Fibroblast of the conjunctiva (primary cell): ENCODE data around the gene LGI2.

Experiments used
- DNase-seq: peaks from one replicate; pipeline ENCODE4 v3.0.0-alpha.2; 2010; ENCODE audit warnings: low read depth

Gene LGI2

DNA sequence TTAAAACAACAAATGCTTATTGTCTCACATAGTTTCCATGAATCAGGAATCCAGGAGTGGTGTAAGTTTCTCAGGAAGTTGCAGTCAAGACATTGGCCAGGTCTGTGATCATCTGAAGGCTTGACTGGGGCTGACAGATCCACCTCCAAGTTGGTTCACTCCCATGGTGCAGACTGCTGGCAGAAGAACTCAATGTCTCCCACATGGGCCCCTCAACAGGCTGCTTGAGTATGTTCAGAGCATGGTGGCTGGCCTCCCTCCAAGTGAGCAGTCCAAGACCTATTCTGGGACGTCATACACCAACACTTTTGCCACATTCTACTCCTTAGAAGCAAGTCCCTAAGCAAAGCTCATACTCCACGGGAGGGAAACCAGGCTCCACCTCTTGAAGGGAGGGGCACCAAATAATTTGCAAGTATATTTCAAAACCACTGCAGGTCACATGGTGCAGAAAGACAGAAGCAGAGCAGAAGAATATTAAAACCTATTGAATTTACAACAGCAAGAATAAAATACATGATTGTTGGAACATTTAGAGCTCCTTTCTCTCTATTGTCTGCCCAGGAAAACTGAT lies 35.3 kb downstream of the LGI2 start:
- DNase-seq, result no peak

DNA sequence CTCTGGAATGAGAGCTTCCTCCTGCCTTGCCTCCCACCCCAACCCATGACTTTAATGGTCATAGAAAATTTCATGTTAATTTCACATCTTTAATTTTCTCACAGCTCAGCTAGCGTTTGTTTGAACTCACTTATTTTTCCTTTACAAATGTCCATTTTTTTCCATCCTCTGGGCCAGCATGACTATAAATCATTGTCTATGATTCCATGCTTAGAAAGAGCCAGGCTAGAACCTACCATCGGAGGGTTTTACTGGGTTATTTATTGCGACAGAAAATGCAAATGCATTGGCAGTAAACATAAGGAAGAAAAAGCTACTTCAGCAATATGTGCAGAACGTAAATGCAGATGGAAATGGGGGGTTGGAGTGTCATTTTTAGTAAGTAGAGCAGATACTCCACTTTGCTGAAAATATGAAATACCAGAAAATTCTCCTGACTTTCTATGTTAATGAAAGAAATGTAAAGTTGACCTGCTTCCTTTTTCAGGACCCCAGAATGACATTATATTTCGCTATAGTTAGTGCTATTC lies 37.1 kb downstream of the LGI2 start:
- no peak for DNase-seq

DNA sequence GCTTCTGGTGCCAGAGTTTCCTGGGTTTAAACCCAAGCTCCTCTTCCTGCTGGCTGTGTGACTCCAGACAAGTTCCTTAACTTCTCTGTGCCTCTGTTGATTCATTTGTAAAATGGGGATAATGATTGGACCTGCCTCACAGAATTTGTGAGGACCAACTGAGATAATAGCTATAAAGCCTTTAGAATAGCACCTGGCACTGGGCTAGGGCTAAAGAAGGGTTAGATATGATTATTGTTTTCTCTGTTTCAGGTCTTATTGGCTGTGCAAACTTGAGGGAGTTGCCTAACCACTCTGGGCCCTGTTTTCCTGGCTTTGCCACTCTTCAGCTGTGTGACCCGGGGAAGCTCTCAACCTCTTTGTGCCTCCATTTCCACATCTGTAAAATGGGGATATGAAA lies 37.8 kb downstream of the LGI2 start:
- DNase-seq, result no peak

DNA sequence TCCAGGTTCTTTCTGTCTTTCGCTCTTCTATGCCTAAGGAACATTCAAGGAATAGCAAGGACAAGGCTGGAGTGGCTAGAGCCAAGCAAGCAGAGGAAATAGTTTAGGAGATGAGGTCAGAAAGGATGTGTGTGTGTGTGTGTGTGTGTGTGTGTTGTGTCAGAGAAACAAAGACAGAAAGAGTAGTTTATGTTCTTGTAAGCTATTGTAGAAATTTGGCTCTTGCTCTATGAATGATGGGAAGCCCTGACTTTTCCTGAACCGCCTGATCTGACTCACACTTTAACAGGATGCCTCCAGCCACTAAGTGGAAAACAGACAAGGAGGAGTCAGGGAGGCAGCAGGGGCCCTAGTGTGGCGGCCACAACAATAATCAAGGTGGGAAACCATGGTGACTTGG lies 39.7 kb downstream of the LGI2 start:
- DNase-seq, result no peak

DNA sequence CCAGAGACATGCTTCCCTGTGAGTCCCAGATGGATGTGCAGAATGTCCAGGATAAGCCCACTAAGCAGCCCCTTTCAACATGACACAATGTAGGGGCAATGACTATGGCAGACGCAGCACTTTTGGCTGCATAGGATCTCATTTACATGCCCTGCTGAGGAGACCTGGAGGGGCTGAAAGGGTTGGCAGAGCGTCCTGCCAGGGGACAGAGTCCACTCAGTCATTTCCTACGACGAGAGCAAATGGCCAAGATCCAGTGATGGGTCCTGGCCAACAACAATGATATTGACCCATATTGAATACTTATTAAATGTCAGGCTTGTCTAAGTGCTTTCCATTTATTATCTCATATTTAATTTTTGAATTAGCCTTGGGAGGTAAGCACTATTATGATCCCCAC lies 41.4 kb downstream of the LGI2 start:
- DNase-seq, result no peak

DNA sequence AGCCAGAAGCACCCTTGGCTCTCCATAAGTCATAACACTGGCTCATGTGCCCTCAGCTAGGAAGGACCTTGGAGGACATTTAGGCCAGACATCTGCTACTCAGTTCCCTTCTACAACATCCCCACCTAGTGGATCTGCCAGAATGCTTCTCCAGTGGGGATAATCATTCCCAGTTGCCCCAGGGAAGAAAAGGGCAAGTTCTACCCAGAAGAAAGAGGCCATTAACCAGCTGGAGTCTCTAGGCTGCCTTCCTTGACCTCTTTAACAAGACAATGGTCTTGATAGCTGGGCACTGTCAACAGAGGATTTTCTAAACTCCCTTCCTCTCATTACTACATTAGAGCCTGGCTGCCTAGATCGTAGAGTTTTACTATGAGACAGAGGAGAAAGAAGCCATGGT lies 42.0 kb downstream of the LGI2 start:
- peak; percentile 32 for DNase-seq

DNA sequence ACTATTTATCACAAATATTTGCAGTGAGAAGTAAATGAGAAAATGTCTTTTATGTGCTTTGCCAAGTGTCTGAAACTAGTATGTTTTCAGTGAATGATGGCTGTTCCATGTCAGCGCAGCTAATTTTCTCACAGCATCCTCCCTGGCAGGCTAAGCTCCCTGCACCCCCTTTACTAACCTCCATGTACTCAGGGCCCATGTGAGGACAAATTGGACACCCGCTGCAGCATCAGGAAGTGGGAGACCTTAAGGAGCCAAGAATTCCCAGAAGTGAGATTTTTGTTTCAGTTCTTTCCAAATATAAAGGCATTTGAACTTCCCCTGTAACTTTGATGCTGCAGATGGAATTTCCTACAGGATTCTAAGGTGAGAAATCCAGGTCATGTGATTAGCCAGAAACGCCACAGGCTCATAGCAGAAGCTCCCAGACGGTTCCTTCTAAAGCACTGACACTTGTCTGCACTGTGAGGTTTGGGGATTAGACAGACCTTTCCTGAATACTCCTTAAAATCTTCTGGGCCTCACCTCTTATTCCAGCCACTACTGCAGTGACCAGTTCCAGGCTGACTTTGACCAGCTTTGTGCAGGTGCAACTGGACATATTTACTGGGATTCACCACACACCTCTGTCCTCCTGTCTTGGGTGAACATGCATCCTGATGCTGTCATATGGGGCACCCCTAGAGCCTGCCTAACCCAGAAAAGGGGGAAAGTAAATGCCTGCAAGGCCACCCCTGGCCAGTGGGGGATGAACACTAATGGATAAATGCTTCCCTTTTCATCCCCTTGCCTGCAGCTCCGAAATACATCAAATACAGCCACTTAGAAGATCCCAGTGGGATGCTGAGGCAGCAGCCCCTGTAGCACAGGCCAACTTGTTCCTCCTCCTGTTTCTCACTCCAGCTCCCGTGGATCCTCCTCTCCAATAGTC lies 45.9 kb downstream of the LGI2 start:
- DNase-seq, result no peak

DNA sequence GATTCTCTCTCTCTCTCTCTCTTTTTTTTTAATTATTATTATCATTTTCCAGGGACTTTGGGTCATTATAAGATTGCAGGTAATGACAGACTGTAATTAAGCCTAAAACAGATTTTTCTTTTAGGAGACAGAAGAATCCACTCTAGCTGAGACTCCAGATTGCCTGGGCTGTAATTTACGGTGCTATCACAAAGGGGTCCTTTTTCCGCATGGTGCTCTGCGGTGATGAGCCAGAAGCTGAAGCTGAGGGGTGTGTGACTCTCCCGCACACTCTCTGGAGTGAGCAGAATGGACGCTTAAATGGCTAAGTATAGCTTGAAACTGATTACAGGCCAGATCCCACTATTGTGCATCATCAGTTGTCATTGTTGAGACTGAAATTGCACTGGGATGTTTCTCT lies 50.0 kb downstream of the LGI2 start:
- no peak for DNase-seq

DNA sequence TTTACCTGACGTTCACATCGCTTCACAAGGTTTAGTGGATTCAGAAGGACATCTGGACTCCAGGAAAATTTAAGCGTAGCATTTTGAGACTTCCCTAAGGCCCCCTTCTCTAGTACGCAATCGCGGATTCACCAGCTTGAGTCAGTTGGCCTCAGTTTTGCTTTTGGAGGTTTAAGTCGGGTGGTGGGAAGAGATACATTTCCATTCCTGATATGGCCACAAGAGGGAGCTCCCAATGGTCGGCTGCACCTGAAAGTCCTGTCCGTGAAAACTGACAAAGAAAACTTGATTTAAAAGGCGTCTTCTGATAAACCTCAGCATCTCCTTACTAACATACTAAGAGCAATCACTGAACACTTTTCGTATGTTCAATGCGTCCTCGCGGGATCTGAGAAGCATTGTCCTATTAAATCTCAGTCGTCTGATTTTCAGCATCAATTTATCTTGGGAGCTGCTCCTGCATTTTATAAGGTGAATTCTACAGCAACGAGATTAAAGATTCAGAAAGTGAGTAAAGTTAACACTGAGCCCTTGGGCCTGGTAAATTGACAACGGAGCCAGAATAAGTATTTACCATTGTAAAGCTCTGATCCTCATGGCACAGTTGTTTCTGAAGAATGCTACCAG lies 50.6 kb downstream of the LGI2 start:
- DNase-seq, result peak; percentile 67

DNA sequence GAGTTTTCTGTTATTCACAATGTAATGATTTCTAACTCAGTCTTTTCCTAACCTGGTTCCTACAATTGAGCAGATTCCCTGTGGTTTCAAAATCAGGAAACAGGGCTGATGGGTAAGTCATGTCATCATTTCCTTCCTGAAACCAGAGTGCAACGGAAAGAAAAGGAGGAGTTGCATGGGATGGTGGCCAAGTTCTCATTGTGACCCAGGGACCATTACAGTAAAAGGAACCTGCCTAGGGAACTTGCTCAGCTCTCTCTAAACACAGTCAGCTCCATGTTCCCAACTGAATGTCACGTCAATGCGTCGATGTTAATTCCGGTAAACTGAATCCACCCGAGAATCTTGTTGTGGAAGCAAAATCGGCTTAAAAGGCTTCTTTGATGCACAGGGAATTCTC lies 51.2 kb downstream of the LGI2 start:
- no peak for DNase-seq

DNA sequence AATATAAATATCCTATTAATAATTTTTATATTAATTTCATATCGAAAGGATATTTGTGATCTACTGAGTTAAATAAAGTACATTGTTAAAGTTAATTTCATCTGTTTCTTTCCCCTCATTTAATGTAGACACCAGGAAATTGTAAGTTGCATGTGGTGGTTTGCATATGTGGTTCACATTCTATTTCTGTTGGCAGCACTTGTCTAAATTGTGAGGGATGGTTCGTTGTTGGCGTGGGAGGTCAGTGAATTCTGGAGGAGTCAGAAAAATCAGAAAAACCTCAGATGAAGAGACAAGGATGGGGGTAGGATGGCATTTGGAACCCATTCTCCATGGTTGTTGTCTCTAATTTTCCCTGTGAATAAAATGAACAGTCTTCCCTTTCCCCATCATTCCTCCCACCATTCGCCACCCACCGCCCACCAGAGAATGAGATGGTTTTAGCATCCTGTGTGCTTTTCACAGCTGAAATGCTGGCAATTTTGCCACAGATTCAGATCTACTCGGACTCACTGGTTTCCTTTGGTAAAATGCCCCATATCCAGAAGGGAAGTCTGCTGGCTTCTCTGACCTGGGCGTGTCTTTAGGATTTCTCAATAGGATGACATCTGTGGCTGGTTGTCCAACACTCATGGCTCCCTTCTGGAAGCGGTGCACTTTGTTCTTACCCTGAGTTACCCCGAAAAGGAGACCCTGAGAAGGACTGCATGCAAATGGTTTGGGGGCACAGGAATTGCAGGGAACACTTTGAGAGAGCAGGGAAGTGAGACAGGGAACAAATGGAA lies 52.3 kb downstream of the LGI2 start:
- no peak for DNase-seq

DNA sequence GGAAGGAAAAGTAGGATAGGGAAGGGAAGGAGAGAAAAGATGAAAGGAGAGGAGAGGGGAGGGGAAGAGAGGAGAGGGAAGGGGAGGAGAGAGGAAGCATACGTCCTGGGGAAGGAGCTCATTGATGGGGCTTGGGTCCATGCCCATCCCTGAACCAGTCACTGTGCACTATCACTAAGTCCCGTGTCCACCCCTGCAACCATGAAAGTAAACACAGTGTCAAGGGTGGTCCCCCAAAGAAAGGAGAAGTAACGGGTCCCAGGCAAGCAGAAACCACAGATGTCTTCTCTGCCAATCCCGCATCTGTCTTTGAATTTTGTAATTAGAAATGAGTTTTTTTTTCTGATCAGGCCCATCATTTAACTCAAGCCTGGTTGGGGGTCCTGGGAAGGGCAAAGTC lies 55.2 kb downstream of the LGI2 start:
- no peak for DNase-seq

DNA sequence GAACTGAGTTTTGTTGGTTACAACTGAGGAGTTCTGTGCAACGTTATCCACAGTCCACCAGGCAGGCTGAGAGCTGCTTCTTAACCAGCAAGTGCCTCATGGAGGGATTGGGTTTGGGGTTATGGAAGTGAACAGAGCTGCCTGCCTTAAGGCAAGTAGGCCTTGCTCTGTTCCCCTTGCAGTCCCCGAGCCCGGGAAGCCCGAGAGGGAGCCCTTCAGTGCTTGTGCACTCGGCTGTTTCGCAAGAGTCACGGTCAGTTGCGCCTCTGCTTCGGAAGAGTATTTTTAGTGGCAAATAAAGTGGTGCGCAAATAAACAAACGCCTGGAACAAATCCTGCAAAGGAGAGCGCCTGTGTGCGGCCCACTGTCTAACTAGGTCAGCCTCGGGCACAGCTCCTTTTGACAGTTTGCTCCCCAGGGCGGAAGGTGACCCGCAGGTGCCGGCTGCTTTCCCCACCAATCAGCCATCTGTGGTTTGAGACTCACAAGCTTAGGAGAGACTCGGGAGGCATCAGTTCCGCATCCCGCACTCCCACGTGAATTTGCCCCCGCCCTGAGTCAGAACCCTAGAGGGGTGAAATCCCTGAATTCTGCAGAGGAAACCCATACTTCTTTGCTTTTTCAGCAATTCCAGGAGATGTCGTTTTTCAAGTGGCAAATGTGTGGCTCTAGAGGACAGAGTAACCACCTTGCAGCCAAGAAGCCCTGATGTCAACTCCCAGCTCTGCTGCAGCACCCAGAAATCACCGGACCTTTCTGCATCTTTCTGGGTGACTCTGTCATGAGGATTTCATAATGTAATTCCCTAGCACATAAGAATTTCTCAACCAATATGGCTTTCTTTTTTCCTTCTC lies 56.8 kb downstream of the LGI2 start:
- DNase-seq, result no peak

DNA sequence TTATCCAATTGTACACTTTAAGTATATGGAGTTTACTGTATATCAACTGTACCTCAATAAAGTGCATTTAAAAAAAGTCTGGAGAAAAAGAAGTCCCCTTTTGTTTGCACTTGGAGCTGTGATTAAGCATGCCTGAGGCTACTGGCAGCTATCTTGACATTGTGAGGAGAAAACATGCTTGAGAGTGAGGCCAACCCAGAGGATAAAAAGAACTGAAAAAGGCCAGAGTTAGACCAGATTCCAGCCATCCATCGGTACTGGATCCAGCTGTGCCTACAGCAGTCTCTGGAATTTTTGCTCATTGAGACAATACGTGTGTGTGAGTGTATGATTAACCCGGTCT lies 57.4 kb downstream of the LGI2 start:
- DNase-seq, result peak; percentile 4

DNA sequence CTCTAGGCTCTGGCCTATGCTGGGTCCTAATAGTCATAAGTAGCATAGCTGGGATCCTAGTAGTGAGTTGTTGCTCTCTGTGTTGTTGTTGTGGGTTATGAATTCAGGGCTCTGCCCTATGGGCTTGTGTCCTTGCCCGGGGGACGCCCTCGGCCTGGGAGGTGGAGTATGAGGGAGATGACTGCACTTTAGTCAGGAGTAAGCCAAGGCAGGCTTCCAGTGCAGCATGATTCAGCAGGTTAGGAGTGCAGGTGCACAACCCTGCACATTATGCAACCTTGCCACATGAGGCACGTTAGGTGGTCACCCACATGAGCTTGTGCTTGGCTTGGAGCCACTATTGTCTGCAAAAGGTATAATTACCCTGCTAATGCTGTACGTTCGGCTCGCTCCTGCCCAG lies 59.6 kb downstream of the LGI2 start:
- DNase-seq, result no peak

DNA sequence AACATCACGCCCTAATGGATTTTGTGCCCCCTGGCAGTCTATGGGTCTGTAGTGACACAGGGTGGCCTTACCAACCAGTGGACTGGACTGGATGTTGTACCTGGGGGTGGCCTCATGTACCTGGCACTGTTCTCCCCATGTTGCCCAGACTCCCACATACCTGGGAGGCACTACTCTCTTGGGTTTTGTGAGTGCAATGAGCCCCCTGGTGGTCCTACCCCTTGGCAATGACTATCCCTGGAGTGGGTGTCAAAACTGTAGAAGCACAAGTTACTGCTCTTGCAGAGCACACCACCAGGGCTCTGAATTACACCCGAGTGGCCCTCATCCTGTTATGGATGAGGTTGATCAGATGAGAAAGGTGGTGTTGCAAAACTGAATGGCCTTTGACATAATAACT lies 60.1 kb downstream of the LGI2 start:
- DNase-seq, result no peak

DNA sequence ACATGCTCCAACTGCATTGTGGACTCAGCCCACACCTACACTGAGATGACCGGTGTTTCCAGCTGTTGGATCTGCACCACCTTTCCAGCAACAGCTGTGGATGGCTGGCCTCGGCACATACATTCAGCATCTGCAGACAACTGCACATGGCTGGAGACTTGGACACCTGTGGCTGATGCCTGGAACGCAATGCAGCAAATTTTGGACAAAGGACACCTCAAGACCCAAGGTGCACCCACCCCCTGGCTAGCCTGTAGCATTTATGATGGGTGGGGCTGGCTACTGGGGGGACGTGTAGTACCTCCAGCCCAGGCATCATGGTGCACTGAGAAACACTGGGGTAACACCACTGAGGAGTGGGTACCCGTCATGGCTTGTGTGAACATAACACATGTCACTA lies 60.6 kb downstream of the LGI2 start:
- no peak for DNase-seq

DNA sequence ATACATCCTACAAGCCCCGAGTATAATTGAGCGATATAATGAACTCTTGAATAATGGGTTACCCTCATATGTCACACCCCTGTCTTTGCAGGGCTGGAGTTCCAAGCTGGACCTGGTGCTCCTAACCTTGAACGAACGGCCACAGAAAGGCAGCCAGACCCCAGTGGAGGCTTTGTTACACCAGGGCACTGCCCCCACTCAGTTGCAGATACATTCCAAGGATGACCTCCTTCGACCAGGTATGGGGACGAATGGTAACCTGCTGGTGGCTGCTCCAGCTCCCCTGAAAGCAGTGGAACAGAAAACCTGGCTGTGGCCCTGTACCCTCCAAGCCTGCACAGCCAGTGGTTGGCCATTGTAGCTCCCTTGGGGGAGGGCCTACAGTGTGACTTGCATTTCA lies 61.3 kb downstream of the LGI2 start:
- DNase-seq, result no peak

DNA sequence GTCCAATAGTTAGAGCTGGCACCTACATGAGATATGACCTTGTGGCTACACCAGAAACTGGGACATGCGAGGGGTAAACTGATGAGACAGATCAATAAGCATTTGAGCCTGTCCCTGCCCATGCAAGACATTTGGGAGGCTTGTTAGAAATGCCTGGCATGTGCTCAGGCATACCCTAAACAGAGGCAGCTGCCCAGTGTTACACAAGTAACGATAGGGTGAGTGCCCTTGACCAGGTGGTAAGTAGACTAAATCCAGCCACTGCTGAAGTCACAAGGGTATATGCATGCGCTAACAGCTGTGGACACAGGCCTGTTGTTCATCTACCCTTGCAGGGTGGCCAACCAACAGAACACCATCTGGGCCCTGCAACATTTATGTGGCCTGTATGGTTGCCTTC lies 61.8 kb downstream of the LGI2 start:
- DNase-seq, result no peak

DNA sequence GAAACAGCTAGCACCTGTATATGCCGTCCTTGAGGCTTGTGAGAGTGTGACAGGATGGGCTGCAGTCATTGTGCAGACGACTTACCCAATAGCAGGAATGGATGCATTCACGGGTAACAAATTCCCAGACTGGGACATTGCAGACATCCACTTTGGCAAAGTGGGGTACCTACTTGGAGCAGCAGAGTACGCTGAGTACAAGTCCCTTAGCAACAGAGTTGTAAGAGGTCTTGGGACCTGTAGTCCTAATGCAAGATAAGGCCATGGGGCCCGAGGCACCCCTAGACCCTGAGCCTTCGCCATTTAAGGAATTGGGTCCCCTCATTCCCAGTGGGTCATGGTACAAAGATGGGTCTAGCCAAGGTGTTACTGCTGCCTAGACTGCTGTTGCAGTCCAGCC lies 62.5 kb downstream of the LGI2 start:
- no peak for DNase-seq

DNA sequence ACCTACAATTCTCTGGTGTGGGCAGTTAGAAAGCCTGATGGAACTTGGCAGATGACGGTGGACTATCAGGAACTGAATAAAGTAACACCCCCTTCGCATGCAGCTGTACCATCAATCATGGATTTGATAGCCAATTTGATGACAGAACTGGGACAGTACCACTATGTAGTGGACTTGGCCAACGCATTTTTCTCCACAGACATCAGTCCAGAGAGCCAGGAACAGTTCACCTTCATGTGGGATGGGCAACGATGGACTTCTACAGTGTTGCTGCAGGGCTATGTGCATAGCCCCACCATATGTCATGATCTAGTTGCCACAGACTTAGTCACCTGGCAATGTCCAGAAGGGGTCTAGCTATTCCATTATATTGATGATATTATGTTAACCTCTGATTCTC lies 63.4 kb downstream of the LGI2 start:
- no peak for DNase-seq

DNA sequence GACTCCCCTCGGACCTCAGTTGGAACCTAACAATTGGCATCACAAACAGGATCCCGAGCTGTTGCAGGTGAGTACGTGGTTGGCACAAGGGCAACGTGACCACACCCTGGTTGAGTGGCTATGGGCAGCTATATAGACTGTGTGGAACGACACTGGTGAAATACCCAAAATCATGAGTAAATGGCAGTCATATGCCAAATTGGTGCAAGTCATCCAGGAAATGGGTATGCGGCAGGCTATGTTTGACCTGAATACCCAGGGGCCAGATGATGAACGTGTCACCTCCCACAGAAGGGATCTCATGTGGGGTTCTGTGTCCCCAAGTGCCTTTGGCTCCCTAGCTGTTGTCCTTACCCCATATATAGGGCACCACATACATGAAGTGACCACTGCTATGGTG lies 64.7 kb downstream of the LGI2 start:
- DNase-seq, result no peak
